ENCODE data around the gene CDC20.
A peak's percentile ranks its signal among the peaks of the same experiment; 100 is the strongest.

GRCh38 chr1:43334453-43335205 lies 24.2 kb upstream of the CDC20 start:
- no peak for TF ChIP-seq EZH2 (IDR thresholded peaks at IDR 0.05; ENCODE audit: low read depth, unreplicated experiment)
- peak in 1 of 2 experiments; percentile 23; a peak in 1 of 4 replicates for TF ChIP-seq CTCF (conservative IDR thresholded peaks at IDR 0.05; ENCODE audit: low read depth in 2 of 2)
- TF ChIP-seq POLR2AphosphoS5 (IDR thresholded peaks at IDR 0.05; ENCODE audit: low read depth), result no peak
- no peak for TF ChIP-seq ZNF114 (CRISPR knock-in tag; IDR thresholded peaks at IDR 0.05)
- TF ChIP-seq JUNB (IDR thresholded peaks at IDR 0.05; ENCODE audit: unreplicated experiment), result no peak
- no peak for TF ChIP-seq ZNF331 (CRISPR knock-in tag; IDR thresholded peaks at IDR 0.05; ENCODE audit: low read depth)

All from GM23338 (cell line).